Caco-2 (cell line): ENCODE measurements around the gene SLFN5. TPM values are rescaled to one million over a fixed set of nuclear protein-coding genes. Genes with fewer than 3 reads are reported as not detected.

Source experiments
- BruUV-seq: library from RNA; stranded (reverse); fragments of 400-500 nt; replicated peaks from 2 replicates; lab custom pipeline; 2021; lab: Mats Ljungman, UMichigan
- CTCF ChIA-PET: fragments of 300-600 bp; sonication (Branson Sonifier 250); formaldehyde crosslinking; loops from one replicate; lab custom pipeline; 2022; ENCODE audit warnings: antibody characterized with exemption; lab: Charles Lee
- POLR2A ChIA-PET: fragments of 300-600 bp; sonication (Branson Sonifier 250); formaldehyde crosslinking; loops from one replicate; lab custom pipeline; 2022; ENCODE audit warnings: antibody characterized with exemption; lab: Charles Lee
- DNase-seq, 2 experiments: peaks; one replicate each; pipeline versions ENCODE4 v3.0.0 to v3.0.0-alpha.2; 2020 to 2022
- H3K27me3 ChIP-seq: replicated peaks from 2 replicates; pipeline ENCODE4 v1.6.0; 2011; ENCODE audit warnings: low read length; ENCODE audit not compliant: control insufficient read depth, insufficient read depth
- H3K36me3 ChIP-seq: 2 replicates; pipeline ENCODE4 v1.5.1; 2011; ENCODE audit warnings: low read length; ENCODE audit not compliant: control insufficient read depth, insufficient read depth
- H3K4me1 ChIP-seq: fragments of 250-450 bp; sonication (Bioruptor Pico); 2 replicates; pipeline ENCODE4 v1.5.1; 2020; ENCODE audit warnings: mild to moderate bottlenecking
- H3K4me3 ChIP-seq: 2 replicates; pipeline ENCODE4 v1.5.1; 2011; ENCODE audit warnings: low read depth, mild to moderate bottlenecking, control low read depth, low read length
- H3K9me3 ChIP-seq: fragments of 250-450 bp; sonication (Bioruptor Pico); 2 replicates; pipeline ENCODE4 v1.5.1; 2020; ENCODE audit warnings: mild to moderate bottlenecking, moderate library complexity
- H3K27ac Mint-ChIP-seq: one replicate; pipeline ENCODE4 v1.8.0; 2022; ENCODE audit warnings: mixed read lengths; ENCODE audit not compliant: unreplicated experiment
- H3K27me3 Mint-ChIP-seq: one replicate; pipeline ENCODE4 v1.8.0; 2022; ENCODE audit warnings: mixed read lengths; ENCODE audit not compliant: insufficient read depth, unreplicated experiment
- H3K36me3 Mint-ChIP-seq: one replicate; pipeline ENCODE4 v1.8.0; 2022; ENCODE audit warnings: mild to moderate bottlenecking, mixed read lengths; ENCODE audit not compliant: insufficient read depth, unreplicated experiment
- H3K4me1 Mint-ChIP-seq: one replicate; pipeline ENCODE4 v1.8.0; 2022; ENCODE audit warnings: low read depth, mixed read lengths; ENCODE audit not compliant: unreplicated experiment
- H3K4me3 Mint-ChIP-seq: one replicate; pipeline ENCODE4 v1.8.0; 2022; ENCODE audit warnings: mild to moderate bottlenecking, moderate library complexity, mixed read lengths; ENCODE audit not compliant: unreplicated experiment
- H3K9me3 Mint-ChIP-seq: one replicate; pipeline ENCODE4 v1.8.0; 2022; ENCODE audit warnings: mixed read lengths; ENCODE audit not compliant: unreplicated experiment
- intact Hi-C: fragments of 100-400 bp; cut with micrococcal nuclease; formaldehyde crosslinking; loops from one replicate; pipeline ENCODE4 v1.10.0; 2022; ENCODE audit not compliant: unreplicated experiment
- total RNA-seq: library from RNA; stranded (reverse); gene quantifications from 2 replicates; pipeline ENCODE4 v1.2.3, GENCODE V29; 2022
- TF ChIP-seq, protein P1 (sequence below), 2 experiments: fragments of 200-600 bp in 1 of 2; IDR thresholded peaks; 1 replicate in 1 of 2; 2 replicates in 1 of 2; pipeline versions ENCODE4 v1.5.1 to v1.8.0; 2011 to 2022; ENCODE audit warnings: antibody characterized with exemption in 1 of 2, control low read depth in 1 of 2, inconsistent platforms in 1 of 2, low read depth in 1 of 2, low read length in 1 of 2, mild to moderate bottlenecking in 1 of 2, moderate library complexity in 1 of 2; ENCODE audit not compliant: insufficient read depth in 1 of 2, severe bottlenecking in 1 of 2, unreplicated experiment in 1 of 2

Gene SLFN5
- total RNA-seq, 1 experiment from 2014 or later: 1.6 TPM

DNA sequence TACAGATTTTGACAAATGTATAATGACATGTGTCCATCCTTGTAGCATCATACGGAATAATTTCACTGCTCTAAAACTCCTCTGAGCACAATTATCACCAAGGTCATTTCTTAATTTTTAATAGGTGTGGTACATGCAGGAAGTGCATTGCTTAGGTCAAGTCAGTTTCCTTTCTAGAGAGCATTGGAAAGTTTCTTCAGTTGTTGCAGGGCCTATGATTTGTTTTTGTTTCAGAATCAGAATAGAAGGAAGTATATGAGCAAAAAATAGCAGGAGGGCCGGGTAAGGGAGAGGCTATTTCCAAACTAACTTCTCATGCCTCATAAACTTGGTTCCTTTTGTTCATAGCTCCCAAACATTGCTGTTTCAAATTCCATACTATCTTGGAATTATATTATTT lies 24.0 kb upstream of the SLFN5 start:
- TF ChIP-seq, protein P1, sequence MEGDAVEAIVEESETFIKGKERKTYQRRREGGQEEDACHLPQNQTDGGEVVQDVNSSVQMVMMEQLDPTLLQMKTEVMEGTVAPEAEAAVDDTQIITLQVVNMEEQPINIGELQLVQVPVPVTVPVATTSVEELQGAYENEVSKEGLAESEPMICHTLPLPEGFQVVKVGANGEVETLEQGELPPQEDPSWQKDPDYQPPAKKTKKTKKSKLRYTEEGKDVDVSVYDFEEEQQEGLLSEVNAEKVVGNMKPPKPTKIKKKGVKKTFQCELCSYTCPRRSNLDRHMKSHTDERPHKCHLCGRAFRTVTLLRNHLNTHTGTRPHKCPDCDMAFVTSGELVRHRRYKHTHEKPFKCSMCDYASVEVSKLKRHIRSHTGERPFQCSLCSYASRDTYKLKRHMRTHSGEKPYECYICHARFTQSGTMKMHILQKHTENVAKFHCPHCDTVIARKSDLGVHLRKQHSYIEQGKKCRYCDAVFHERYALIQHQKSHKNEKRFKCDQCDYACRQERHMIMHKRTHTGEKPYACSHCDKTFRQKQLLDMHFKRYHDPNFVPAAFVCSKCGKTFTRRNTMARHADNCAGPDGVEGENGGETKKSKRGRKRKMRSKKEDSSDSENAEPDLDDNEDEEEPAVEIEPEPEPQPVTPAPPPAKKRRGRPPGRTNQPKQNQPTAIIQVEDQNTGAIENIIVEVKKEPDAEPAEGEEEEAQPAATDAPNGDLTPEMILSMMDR (IDR thresholded peaks at IDR 0.05; ENCODE audit: insufficient read depth in 1 of 2, low read depth in 1 of 2, low read length in 1 of 2, severe bottlenecking in 1 of 2, unreplicated experiment in 1 of 2): no peak
- H3K4me1 Mint-ChIP-seq: no peaks in the 10 kb centered on the region
- no peaks in the 10 kb centered on the region for H3K36me3 Mint-ChIP-seq
- CTCF ChIA-PET: no interaction called here
- POLR2A ChIA-PET: no interaction called here
- Histone ChIP-seq H3K4me3 (no peak overlapping the region), H3K9me3 (peaks cover 14% of the 10 kb centered on the region; the same call in 1 of the 2 replicates), H3K27me3 (no peaks in the 10 kb centered on the region; the same call in none of the 2 replicates), H3K36me3 (no peaks in the 10 kb centered on the region), H3K4me1 (no peaks in the 10 kb centered on the region)
- no peak for DNase-seq
- H3K27ac Mint-ChIP-seq: no peak overlapping the region
- intact Hi-C loops: no loop called here
- H3K27me3 Mint-ChIP-seq: peaks cover 10% of the 10 kb centered on the region
- no peak overlapping the region for H3K4me3 Mint-ChIP-seq
- no TSS peak for BruUV-seq
- peaks cover 13% of the 10 kb centered on the region for H3K9me3 Mint-ChIP-seq

DNA sequence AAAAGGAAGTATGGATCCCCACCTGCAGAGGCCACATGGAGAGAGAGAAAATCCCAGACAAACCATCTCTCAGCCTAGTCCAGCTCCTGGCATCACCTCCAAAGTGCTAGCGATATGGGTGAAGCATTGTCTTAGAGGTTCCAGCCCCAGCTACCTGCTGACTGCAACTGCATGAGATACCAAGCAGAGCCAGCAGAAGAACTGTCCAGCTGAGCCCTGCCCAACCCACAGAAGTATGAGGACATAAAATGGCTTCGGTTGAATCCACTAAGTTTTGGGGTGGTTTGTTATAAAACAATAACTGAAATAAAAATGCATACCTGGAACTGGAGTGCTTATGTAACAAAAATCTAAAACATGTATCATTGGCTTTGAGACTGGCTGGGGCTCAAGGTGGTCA lies 20.4 kb upstream of the SLFN5 start:
- BruUV-seq: no TSS peak
- peaks cover 4% of the 10 kb centered on the region for H3K27me3 Mint-ChIP-seq

DNA sequence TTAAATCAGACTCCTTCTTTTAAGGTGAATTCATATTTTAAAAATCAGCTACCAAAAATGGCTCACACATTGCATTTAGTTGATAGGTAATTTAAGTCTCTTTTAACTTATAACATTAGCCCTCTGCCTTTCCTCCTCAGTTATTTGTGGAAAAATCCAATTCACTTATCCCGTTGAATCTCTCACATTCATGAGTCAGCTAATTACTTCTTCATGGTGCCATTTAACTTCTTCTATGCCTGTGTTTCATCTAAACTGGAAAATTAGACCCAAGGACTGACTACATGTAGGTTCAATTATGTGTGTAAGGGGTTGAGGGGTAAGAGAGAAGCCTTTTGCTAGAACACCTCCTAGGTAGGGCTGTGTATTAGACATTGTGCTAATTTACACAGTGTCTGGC lies 18.4 kb upstream of the SLFN5 start:
- Mint-ChIP-seq H3K36me3 (no peaks in the 10 kb centered on the region), H3K4me3 (no peak overlapping the region), H3K27ac (no peak overlapping the region), H3K4me1 (no peaks in the 10 kb centered on the region), H3K9me3 (peaks cover 19% of the 10 kb centered on the region), H3K27me3 (peaks cover 7% of the 10 kb centered on the region)
- Histone ChIP-seq H3K4me1 (no peaks in the 10 kb centered on the region), H3K4me3 (no peak overlapping the region), H3K27me3 (no peaks in the 10 kb centered on the region), H3K36me3 (no peaks in the 10 kb centered on the region; the same call in 1 of the 2 replicates), H3K9me3 (peaks cover 14% of the 10 kb centered on the region; the same call in 1 of the 2 replicates)
- CTCF ChIA-PET: no interaction called here
- TF ChIP-seq, protein P1 (IDR thresholded peaks at IDR 0.05; ENCODE audit: insufficient read depth in 1 of 2, low read depth in 1 of 2, low read length in 1 of 2, severe bottlenecking in 1 of 2, unreplicated experiment in 1 of 2): no peak
- intact Hi-C loops: no loop called here
- BruUV-seq: no TSS peak
- POLR2A ChIA-PET: no interaction called here
- DNase-seq: no peak

More for the DNA sequence above, 20.4 kb upstream of the SLFN5 start:
- TF ChIP-seq, protein P1 (IDR thresholded peaks at IDR 0.05; ENCODE audit: insufficient read depth in 1 of 2, low read depth in 1 of 2, low read length in 1 of 2, severe bottlenecking in 1 of 2, unreplicated experiment in 1 of 2): no peak
- Mint-ChIP-seq H3K4me3 (no peak overlapping the region), H3K9me3 (peaks cover 19% of the 10 kb centered on the region), H3K4me1 (no peaks in the 10 kb centered on the region), H3K36me3 (no peaks in the 10 kb centered on the region), H3K27ac (no peak overlapping the region)
- no peaks in the 10 kb centered on the region for H3K36me3 ChIP-seq
- no peak overlapping the region for H3K4me3 ChIP-seq
- ChIA-PET POLR2A (no interaction called here), CTCF (no interaction called here)
- DNase-seq: no peak
- intact Hi-C loops: no loop called here
- H3K27me3 ChIP-seq: no peaks in the 10 kb centered on the region
- H3K9me3 ChIP-seq: peaks cover 14% of the 10 kb centered on the region; the same call in 1 of the 2 replicates
- no peaks in the 10 kb centered on the region for H3K4me1 ChIP-seq
